CD4-positive, alpha-beta T cell treated with Interleukin-2 at 100 ng/mL for 4 hours (primary cell): ENCODE results near the gene SLC1A7.

Experiments
- DNase-seq: peaks from one replicate; pipeline ENCODE4 v3.0.0-alpha.2; 2020; ENCODE audit warnings: low spot score

Gene SLC1A7

GRCh38 chr1:53061123-53061858, 81.1 kb downstream of the SLC1A7 start:
- no peak for DNase-seq

DNA sequence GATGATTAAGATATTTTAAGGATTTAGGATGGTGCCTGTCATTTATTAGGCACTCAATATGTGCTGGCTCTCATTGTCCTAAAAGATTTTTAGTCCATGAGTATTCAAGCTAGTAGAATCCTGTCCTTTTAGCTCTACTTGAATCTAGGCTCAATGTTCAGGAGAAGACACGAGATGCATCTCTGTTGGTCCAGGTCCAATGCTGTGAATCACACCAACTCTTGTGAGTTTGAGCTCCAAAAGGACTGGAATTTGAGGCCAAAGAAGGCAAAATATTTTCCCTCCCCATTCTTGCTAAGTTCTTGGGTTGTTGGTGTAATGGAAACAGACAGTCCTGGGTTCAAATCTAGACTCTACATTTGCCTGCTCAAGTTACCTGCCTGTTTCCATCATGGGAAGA, 81.9 kb downstream of the SLC1A7 start:
- no peak for DNase-seq

- no peak for DNase-seq
Measured at GRCh38 chr1:53057127-53057526, 85.3 kb downstream of the SLC1A7 start.

GRCh38 chr1:53051676-53052075, 90.8 kb downstream of the SLC1A7 start:
- DNase-seq, result no peak

GRCh38 chr1:53050310-53050709, 92.1 kb downstream of the SLC1A7 start:
- DNase-seq, result no peak

DNA sequence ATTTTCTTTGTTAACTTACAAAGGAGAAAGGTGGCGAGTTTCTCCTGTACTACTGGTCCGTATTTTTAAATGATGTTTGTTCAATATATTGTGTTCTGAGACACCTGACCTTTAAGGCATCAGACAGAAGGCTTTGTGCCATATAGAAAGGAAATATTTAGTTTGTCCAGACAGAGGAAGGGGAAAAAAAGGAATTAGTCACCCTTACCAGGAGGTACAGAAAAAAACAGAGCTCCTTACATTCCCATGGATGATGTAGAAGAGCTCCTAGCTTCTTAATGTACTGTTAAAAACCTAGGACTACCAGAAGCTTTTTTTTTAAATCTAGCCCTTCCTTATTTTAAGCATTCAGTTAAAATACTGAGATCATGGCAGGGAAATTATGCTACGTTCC, 92.9 kb downstream of the SLC1A7 start:
- no peak for DNase-seq

DNA sequence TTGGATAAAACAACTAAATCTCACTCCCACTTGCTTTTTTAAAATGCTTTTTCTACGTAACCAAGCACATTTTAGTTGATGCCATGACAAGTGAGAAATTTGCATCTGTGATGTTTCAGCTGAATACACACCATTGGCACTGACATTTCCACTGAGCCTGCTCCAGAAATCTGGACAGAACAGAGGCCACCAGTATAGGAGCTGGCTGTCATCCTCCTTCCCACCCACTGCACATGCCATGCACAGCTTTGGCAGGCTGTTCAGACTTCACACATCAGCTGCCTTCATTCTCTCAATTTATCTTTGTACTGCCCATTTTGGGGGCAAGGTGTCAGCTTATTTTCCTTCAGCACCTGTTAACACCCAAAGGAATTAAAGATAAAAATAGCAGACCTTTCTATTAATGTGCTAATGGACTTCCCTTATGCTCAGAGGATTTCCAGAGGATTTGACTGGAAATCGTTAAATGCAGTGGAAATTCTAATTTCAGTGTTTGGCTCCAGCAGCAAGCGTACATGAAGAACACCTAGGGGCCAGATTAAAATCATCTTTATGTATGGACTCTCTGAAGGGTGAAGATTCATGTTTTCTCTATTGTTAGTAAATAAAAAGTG, 93.4 kb downstream of the SLC1A7 start:
- no peak for DNase-seq

GRCh38 chr1:53047737-53048736, 94.4 kb downstream of the SLC1A7 start:
- no peak for DNase-seq

GRCh38 chr1:53046930-53047329, 95.5 kb downstream of the SLC1A7 start:
- no peak for DNase-seq

DNA sequence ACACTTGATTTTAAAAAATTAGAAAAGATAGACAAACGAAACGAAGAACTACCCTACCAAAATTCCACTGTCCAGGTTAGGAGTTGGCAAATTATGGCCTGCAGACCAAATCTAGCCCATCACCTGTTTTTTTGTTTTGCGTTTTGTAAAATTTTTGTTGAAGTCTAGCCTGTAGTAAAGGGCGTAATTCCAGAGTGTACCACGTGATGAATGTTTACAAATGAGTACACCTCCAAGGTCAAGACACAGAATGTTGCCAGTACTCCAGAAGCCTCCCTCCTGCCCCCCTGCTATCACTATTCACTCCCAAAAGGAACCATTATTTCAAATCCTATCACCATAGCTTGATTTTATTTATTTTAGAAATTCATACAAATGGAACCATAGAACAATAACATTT, 97.5 kb downstream of the SLC1A7 start:
- no peak for DNase-seq

DNA sequence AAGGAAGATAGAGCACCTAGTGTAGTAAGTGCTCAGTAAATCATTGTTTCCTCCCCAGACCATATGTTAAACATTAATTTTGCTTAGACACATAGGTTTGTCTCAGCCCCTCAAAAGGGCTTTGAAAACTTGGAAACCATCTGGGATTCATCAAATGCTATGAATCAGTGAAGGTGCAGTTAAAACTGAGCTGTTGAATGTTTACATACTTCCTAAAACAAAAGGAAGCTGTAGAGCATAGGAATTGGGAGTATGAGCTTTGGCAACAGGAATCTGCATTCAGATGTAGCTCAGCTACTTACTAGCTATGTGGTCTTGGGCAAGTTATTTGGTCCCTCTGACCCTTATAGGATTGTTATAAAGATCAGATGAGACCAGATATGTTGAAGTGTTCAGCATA, 99.2 kb downstream of the SLC1A7 start:
- DNase-seq, result no peak

GRCh38 chr1:53038566-53038965, 103.9 kb downstream of the SLC1A7 start:
- no peak for DNase-seq
